ENCODE data around the gene KRTAP24-1.

DNA sequence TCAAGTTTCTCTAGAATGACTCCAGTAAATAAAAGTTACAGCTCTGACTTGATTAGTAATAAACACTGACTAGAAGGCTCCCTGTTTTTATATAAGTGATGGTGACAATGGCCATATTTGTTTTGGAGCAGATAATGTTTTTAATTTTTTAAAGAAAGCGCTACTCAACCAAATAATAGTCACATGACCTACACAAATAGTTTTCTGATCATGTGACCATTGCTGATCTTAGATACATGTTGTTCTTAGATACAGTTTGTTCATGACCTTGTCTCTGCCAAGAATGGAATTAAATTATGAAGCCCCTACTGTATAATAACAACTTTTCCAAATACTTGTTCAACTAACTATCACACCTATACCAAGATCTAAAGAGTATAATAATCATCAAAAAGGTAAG lies 44.6 kb downstream of the KRTAP24-1 start:
- TF ChIP-seq CTCF (IDR thresholded peaks at IDR 0.05; ENCODE audit: insufficient read depth, low read length, poor library complexity, severe bottlenecking) (no peak), EZH2phosphoT487 (conservative IDR thresholded peaks at IDR 0.05; ENCODE audit: low read length) (no peak)
